HCT116 (cell line): ENCODE data around the gene PLCG2. TPM values are rescaled to one million over a fixed set of nuclear protein-coding genes. Genes with fewer than 3 reads are reported as not detected.

Experiments
- ATAC-seq: fragments of 200-7000 bp; cut with Tn5 transposase; 2 replicates; pipeline ENCODE4 v1.9.1; 2020; ENCODE audit warnings: mild to moderate bottlenecking, moderate library complexity
- BruUV-seq: library from RNA; stranded (reverse); fragments of 400-500 nt; replicated peaks from 2 replicates; lab custom pipeline; 2021; lab: Mats Ljungman, UMichigan
- CTCF ChIA-PET: fragments of 300-600 bp; sonication (Branson Sonifier 250); formaldehyde crosslinking; loops from one replicate; lab custom pipeline; 2021; ENCODE audit warnings: antibody characterized with exemption; lab: Charles Lee
- POLR2A ChIA-PET: fragments of 300-600, 350-600 bp; sonication (Branson Sonifier 250); formaldehyde crosslinking; loops from one replicate; lab custom pipeline; 2021; ENCODE audit warnings: antibody characterized with exemption; lab: Charles Lee
- RAD21 ChIA-PET, 2 experiments: fragments of 300-600 bp; sonication (Branson Sonifier 250); formaldehyde crosslinking; loops; one replicate each; lab custom pipeline; 2023; ENCODE audit warnings: low total read pairs in 2 of 2; ENCODE audit not compliant: uncharacterized antibody in 2 of 2, unreplicated experiment in 2 of 2, low non-redundant PET in 1 of 2; lab: Charles Lee
- DNase-seq: peaks from one replicate; pipeline ENCODE4 v3.0.0-alpha.2; 2010; ENCODE audit warnings: low read depth, low spot score
- H2AFZ ChIP-seq: fragments of 200-600 bp; shearing (Covaris generic), sonication (generic); 2 replicates; pipeline ENCODE4 v1.6.1; 2017; ENCODE audit warnings: low read depth, mixed run types, mixed read lengths, antibody characterized with exemption, low read length; ENCODE audit not compliant: poor library complexity, severe bottlenecking
- H3K27ac ChIP-seq: 2 replicates; pipeline ENCODE4 v1.5.1; 2012; ENCODE audit warnings: low read depth, low read length
- H3K27me3 ChIP-seq: fragments of 200-600 bp; sonication (generic); 2 replicates; pipeline ENCODE4 v1.6.1; 2016; ENCODE audit warnings: mixed run types, low read length, mixed read lengths; ENCODE audit not compliant: insufficient read depth
- H3K36me3 ChIP-seq, 2 experiments: fragments of 200-500 bp in 1 of 2; fragments of 200-600 bp in 1 of 2; sonication (Bioruptor generic) in 1 of 2; sonication (generic) in 1 of 2; 2 replicates each; pipeline versions ENCODE4 v1.5.1 to v1.6.1; 2014 to 2016; ENCODE audit warnings: low read length in 2 of 2, inconsistent platforms in 1 of 2, mixed read lengths in 1 of 2, mixed run types in 1 of 2; ENCODE audit not compliant: insufficient read depth in 2 of 2, control insufficient read depth in 1 of 2
- H3K4me1 ChIP-seq, 2 experiments: fragments of 200-600 bp in 1 of 2; sonication (generic) in 1 of 2; 2 replicates each; pipeline versions ENCODE4 v1.5.1 to v1.6.1; 2012 to 2017; ENCODE audit warnings: low read length in 2 of 2, inconsistent platforms in 1 of 2, mild to moderate bottlenecking in 1 of 2, mixed read lengths in 1 of 2, mixed run types in 1 of 2, moderate library complexity in 1 of 2; ENCODE audit not compliant: insufficient read depth in 2 of 2, control insufficient read depth in 1 of 2
- H3K4me2 ChIP-seq: fragments of 200-600 bp; sonication (generic); 2 replicates; pipeline ENCODE4 v1.6.1; 2017; ENCODE audit warnings: mixed run types, low read length, mixed read lengths
- H3K4me3 ChIP-seq, 2 experiments: fragments of 200-600 bp in 1 of 2; sonication (generic) in 1 of 2; replicated peaks in 1 of 2; 2 replicates each; pipeline ENCODE4 v1.5.1; 2011 to 2016; ENCODE audit warnings: low read length in 2 of 2, control low read depth in 1 of 2, low read depth in 1 of 2, mild to moderate bottlenecking in 1 of 2, mixed read lengths in 1 of 2, mixed run types in 1 of 2
- H3K79me2 ChIP-seq: fragments of 200-600 bp; sonication (generic); 2 replicates; pipeline ENCODE4 v1.6.1; 2017; ENCODE audit warnings: mild to moderate bottlenecking, mixed run types, low read length, moderate library complexity, mixed read lengths; ENCODE audit not compliant: insufficient read depth
- H3K9ac ChIP-seq: fragments of 200-600 bp; sonication (generic); 2 replicates; pipeline ENCODE4 v1.6.1; 2016; ENCODE audit warnings: low read length, mixed read lengths
- H3K9me2 ChIP-seq: fragments of 200-600 bp; sonication (generic), shearing (Covaris generic); 2 replicates; pipeline ENCODE4 v1.6.1; 2017; ENCODE audit warnings: mixed run types, mild to moderate bottlenecking, moderate library complexity; ENCODE audit not compliant: insufficient read depth
- H3K9me3 ChIP-seq, 2 experiments: fragments of 200-500 bp in 1 of 2; fragments of 200-600 bp in 1 of 2; sonication (Bioruptor generic) in 1 of 2; sonication (generic) in 1 of 2; 2 replicates each; pipeline ENCODE4 v1.6.1; 2014 to 2017; ENCODE audit warnings: low read length in 2 of 2, mixed read lengths in 2 of 2, inconsistent platforms in 1 of 2, low read depth in 1 of 2, mild to moderate bottlenecking in 1 of 2, mixed run types in 1 of 2, moderate library complexity in 1 of 2; ENCODE audit not compliant: control insufficient read depth in 1 of 2, insufficient read depth in 1 of 2
- H4K20me1 ChIP-seq: fragments of 200-600 bp; sonication (generic), shearing (Covaris generic); 2 replicates; pipeline ENCODE4 v1.6.1; 2017; ENCODE audit warnings: mixed run types, mild to moderate bottlenecking, moderate library complexity; ENCODE audit not compliant: insufficient read depth
- CBX3 ChIP-seq: IDR thresholded peaks from 2 replicates; pipeline ENCODE4 v1.6.1; 2012; ENCODE audit warnings: low read depth
- CEBPB ChIP-seq: IDR thresholded peaks from 2 replicates; pipeline ENCODE4 v1.6.1; 2012; ENCODE audit warnings: low read depth
- EGR1 ChIP-seq: IDR thresholded peaks from 2 replicates; pipeline ENCODE4 v1.6.1; 2012; ENCODE audit warnings: low read depth
- EZH2 ChIP-seq: fragments of 200-600 bp; sonication (generic); IDR thresholded peaks from 2 replicates; pipeline ENCODE4 v1.6.1; 2017; ENCODE audit warnings: antibody characterized with exemption, mixed run types
- EZH2phosphoT487 ChIP-seq: fragments of 200-600 bp; IDR thresholded peaks from 2 replicates; pipeline ENCODE4 v1.6.1; 2018; ENCODE audit warnings: antibody characterized with exemption, borderline replicate concordance
- FOSL1 ChIP-seq: IDR thresholded peaks from 2 replicates; pipeline ENCODE4 v1.6.1; 2012; ENCODE audit warnings: low read depth
- JUND ChIP-seq: IDR thresholded peaks from 2 replicates; pipeline ENCODE4 v1.6.1; 2012
- POLR2A ChIP-seq: IDR thresholded peaks from 2 replicates; pipeline ENCODE4 v1.7.0; 2011; ENCODE audit warnings: borderline replicate concordance; ENCODE audit not compliant: insufficient read depth, insufficient read length; ENCODE audit errors: extremely low read depth
- POLR2AphosphoS5 ChIP-seq: IDR thresholded peaks from 2 replicates; pipeline ENCODE4 v1.6.1; 2011; ENCODE audit warnings: mild to moderate bottlenecking, low read depth, low read length, moderate library complexity
- RAD21 ChIP-seq: IDR thresholded peaks from 2 replicates; pipeline ENCODE4 v1.6.1; 2012; ENCODE audit warnings: low read depth, mild to moderate bottlenecking
- SIN3A ChIP-seq: IDR thresholded peaks from 2 replicates; pipeline ENCODE4 v1.6.1; 2012; ENCODE audit warnings: low read depth
- SRF ChIP-seq: IDR thresholded peaks from 2 replicates; pipeline ENCODE4 v1.6.1; 2012; ENCODE audit warnings: low read depth
- TCF7L2 ChIP-seq: IDR thresholded peaks from 2 replicates; pipeline ENCODE4 v1.7.0; 2011; ENCODE audit warnings: borderline replicate concordance, inconsistent platforms; ENCODE audit not compliant: insufficient read depth, insufficient read length; ENCODE audit errors: extremely low read depth
- YY1 ChIP-seq: IDR thresholded peaks from 2 replicates; pipeline ENCODE4 v1.6.1; 2011; ENCODE audit warnings: low read length, low read depth, moderate library complexity, mild to moderate bottlenecking; ENCODE audit not compliant: insufficient replicate concordance; ENCODE audit errors: extremely low read depth
- ZNF274 ChIP-seq: fragments of 200-500 bp; sonication (Bioruptor generic); IDR thresholded peaks from 2 replicates; pipeline ENCODE4 v1.6.1; 2014; ENCODE audit warnings: mild to moderate bottlenecking, low read depth, low read length, inconsistent platforms
- intact Hi-C: fragments of 100-400 bp; cut with micrococcal nuclease; formaldehyde crosslinking; loops from 2 replicates; pipeline ENCODE4 v1.10.0; 2022
- total RNA-seq: library from RNA; stranded (reverse); gene quantifications from one replicate; pipeline ENCODE4 v1.2.1, GENCODE V29; 2021; ENCODE audit not compliant: unreplicated experiment
- TF ChIP-seq, protein P1 (sequence below), 3 experiments: fragments of 200-600 bp in 1 of 3; sonication (generic) in 1 of 3; IDR thresholded peaks in 2 of 3; conservative IDR thresholded peaks in 1 of 3; 2 replicates each; pipeline ENCODE4 v1.5.1; 2012 to 2017; ENCODE audit warnings: low read depth in 2 of 3, low read length in 2 of 3, antibody characterized with exemption in 1 of 3, borderline replicate concordance in 1 of 3, control low read depth in 1 of 3, mild to moderate bottlenecking in 1 of 3, mixed read lengths in 1 of 3, mixed run types in 1 of 3, moderate library complexity in 1 of 3; ENCODE audit not compliant: insufficient read depth in 1 of 3
- TF ChIP-seq, protein P2 (sequence below): IDR thresholded peaks from 2 replicates; pipeline ENCODE4 v1.6.1; 2012; ENCODE audit warnings: low read depth
- TF ChIP-seq, protein P3 (sequence below): IDR thresholded peaks from 2 replicates; pipeline ENCODE4 v1.6.1; 2012
- TF ChIP-seq, protein P4 (sequence below): IDR thresholded peaks from 2 replicates; pipeline ENCODE4 v1.6.1; 2011; ENCODE audit warnings: mild to moderate bottlenecking, low read length, moderate library complexity; ENCODE audit not compliant: insufficient replicate concordance; ENCODE audit errors: extremely low read depth
- TF ChIP-seq, protein P5 (sequence below): IDR thresholded peaks from 2 replicates; pipeline ENCODE4 v1.6.1; 2012

Gene PLCG2
- total RNA-seq, 1 experiment from 2014 or later, result 31.2 TPM

DNA sequence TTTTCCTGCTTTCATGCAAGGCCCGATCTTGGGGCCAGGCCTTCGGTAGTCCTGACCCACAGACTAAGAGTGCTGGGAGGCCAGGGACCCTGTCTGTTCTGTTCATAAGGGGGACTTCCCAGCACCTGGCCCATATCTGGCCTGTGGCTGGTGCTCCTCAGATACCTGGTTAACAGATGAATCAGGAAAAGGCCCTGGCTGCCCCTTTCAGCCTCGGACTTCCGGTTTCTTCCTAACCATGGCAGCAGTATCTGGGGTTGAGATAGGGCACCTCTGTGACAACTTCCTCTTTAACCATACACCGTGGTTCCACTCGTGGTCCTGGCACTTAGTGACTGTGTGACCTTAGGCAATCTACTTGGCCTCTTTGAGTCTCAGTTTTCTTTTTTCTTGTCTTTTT lies 18.4 kb downstream of the PLCG2 start:
- no peak for DNase-seq
- H3K4me2 ChIP-seq, result no peak overlapping the region
- ChIA-PET CTCF (no interaction called here), RAD21 (no interaction called here), POLR2A (no interaction called here)
- ATAC-seq, result no peak
- H3K4me1 ChIP-seq, result no peaks in the 10 kb centered on the region
- intact Hi-C loops, result no loop called here
- H3K27ac ChIP-seq, result no peak overlapping the region
- no peaks in the 10 kb centered on the region for H4K20me1 ChIP-seq
- no peak overlapping the region for H3K4me3 ChIP-seq
- H3K9me3 ChIP-seq, result no peaks in the 10 kb centered on the region
- H3K36me3 ChIP-seq, result no peaks in the 10 kb centered on the region
- no TSS peak for BruUV-seq
- no peaks in the 10 kb centered on the region for H3K27me3 ChIP-seq
- no peaks in the 10 kb centered on the region for H3K79me2 ChIP-seq
- H3K9ac ChIP-seq, result no peak overlapping the region
- no peaks in the 10 kb centered on the region for H3K9me2 ChIP-seq
- H2AFZ ChIP-seq, result no peak overlapping the region
- TF ChIP-seq SIN3A (no peak), ZNF274 (no peak), POLR2AphosphoS5 (no peak), POLR2A (no peak), EZH2 (no peak), CBX3 (no peak), RAD21 (no peak), SRF (no peak), JUND (no peak), CEBPB (no peak), EZH2phosphoT487 (no peak), FOSL1 (no peak), TCF7L2 (no peak), EGR1 (no peak), YY1 (no peak)
- TF ChIP-seq, protein P1, sequence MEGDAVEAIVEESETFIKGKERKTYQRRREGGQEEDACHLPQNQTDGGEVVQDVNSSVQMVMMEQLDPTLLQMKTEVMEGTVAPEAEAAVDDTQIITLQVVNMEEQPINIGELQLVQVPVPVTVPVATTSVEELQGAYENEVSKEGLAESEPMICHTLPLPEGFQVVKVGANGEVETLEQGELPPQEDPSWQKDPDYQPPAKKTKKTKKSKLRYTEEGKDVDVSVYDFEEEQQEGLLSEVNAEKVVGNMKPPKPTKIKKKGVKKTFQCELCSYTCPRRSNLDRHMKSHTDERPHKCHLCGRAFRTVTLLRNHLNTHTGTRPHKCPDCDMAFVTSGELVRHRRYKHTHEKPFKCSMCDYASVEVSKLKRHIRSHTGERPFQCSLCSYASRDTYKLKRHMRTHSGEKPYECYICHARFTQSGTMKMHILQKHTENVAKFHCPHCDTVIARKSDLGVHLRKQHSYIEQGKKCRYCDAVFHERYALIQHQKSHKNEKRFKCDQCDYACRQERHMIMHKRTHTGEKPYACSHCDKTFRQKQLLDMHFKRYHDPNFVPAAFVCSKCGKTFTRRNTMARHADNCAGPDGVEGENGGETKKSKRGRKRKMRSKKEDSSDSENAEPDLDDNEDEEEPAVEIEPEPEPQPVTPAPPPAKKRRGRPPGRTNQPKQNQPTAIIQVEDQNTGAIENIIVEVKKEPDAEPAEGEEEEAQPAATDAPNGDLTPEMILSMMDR (IDR thresholded peaks at IDR 0.05 in 2 of 3, conservative IDR thresholded peaks at IDR 0.05 in 1 of 3; ENCODE audit: borderline replicate concordance in 1 of 3, insufficient read depth in 1 of 3, low read depth in 2 of 3, low read length in 2 of 3), result no peak
- TF ChIP-seq, protein P2, sequence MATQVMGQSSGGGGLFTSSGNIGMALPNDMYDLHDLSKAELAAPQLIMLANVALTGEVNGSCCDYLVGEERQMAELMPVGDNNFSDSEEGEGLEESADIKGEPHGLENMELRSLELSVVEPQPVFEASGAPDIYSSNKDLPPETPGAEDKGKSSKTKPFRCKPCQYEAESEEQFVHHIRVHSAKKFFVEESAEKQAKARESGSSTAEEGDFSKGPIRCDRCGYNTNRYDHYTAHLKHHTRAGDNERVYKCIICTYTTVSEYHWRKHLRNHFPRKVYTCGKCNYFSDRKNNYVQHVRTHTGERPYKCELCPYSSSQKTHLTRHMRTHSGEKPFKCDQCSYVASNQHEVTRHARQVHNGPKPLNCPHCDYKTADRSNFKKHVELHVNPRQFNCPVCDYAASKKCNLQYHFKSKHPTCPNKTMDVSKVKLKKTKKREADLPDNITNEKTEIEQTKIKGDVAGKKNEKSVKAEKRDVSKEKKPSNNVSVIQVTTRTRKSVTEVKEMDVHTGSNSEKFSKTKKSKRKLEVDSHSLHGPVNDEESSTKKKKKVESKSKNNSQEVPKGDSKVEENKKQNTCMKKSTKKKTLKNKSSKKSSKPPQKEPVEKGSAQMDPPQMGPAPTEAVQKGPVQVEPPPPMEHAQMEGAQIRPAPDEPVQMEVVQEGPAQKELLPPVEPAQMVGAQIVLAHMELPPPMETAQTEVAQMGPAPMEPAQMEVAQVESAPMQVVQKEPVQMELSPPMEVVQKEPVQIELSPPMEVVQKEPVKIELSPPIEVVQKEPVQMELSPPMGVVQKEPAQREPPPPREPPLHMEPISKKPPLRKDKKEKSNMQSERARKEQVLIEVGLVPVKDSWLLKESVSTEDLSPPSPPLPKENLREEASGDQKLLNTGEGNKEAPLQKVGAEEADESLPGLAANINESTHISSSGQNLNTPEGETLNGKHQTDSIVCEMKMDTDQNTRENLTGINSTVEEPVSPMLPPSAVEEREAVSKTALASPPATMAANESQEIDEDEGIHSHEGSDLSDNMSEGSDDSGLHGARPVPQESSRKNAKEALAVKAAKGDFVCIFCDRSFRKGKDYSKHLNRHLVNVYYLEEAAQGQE, result no peak
- TF ChIP-seq, protein P3, sequence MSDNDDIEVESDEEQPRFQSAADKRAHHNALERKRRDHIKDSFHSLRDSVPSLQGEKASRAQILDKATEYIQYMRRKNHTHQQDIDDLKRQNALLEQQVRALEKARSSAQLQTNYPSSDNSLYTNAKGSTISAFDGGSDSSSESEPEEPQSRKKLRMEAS, result no peak
- TF ChIP-seq, protein P4, sequence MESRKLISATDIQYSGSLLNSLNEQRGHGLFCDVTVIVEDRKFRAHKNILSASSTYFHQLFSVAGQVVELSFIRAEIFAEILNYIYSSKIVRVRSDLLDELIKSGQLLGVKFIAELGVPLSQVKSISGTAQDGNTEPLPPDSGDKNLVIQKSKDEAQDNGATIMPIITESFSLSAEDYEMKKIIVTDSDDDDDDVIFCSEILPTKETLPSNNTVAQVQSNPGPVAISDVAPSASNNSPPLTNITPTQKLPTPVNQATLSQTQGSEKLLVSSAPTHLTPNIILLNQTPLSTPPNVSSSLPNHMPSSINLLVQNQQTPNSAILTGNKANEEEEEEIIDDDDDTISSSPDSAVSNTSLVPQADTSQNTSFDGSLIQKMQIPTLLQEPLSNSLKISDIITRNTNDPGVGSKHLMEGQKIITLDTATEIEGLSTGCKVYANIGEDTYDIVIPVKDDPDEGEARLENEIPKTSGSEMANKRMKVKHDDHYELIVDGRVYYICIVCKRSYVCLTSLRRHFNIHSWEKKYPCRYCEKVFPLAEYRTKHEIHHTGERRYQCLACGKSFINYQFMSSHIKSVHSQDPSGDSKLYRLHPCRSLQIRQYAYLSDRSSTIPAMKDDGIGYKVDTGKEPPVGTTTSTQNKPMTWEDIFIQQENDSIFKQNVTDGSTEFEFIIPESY, result no peak
- TF ChIP-seq, protein P5, sequence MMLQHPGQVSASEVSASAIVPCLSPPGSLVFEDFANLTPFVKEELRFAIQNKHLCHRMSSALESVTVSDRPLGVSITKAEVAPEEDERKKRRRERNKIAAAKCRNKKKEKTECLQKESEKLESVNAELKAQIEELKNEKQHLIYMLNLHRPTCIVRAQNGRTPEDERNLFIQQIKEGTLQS, result no peak
